ENCODE results near the gene CCL14.

The CCL14 gene

GRCh38 chr17:35934760-35935159 is 51.8 kb downstream of the CCL14 start:
- no peak for DNase-seq (ENCODE audit: low read depth)
- no peak for TF ChIP-seq CTCF (IDR thresholded peaks at IDR 0.05; ENCODE audit: control insufficient read depth, extremely low read depth, insufficient read depth)
- H3K4me3 ChIP-seq (ENCODE audit: low read depth, low read length): no peak overlapping the region

Data from LNCaP clone FGC (cell line).